Measurements from ENCODE around the gene ANKDD1A. TPM values are rescaled to one million over a fixed set of nuclear protein-coding genes. Genes with fewer than 3 reads are reported as not detected.

The ANKDD1A gene
- total and polyA plus RNA-seq, 5 donors, result 2.1 to 6.0 (median 3.7) TPM

DNA sequence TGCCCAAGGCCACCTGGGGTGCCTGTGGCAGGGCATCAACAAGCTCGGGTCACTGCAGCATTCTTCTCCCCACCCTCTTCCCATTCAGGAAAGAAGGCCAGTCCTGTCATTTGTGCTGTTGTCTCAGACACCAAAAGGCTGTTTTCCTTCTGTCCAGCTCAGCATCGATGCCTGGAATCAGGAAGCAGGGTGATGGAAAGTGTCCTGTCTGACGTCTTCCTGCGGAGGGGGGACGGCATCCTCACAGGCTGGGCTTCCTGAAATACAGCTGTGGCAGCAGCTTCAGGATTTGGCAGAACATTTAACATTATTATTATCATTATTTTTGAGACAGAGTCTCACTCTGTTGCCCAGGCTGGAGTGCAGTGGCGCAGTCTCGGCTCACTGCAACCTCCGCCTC lies 33.0 kb upstream of the ANKDD1A start:
- H3K9me3 ChIP-seq (ENCODE audit: control insufficient read depth, low read length), result no peaks in the 10 kb centered on the region
- no peak overlapping the region for H3K4me3 ChIP-seq (ENCODE audit: low read length)
- peaks cover 4% of the 10 kb centered on the region for H3K4me1 ChIP-seq (ENCODE audit: control insufficient read depth, insufficient read depth, low read length)
- WGBS, result 55% methylated on average over 8 of the region's 8 CpGs
- DNase-seq (no peak), ATAC-seq (peak; percentile 22 to 47)
- H3K27ac ChIP-seq (ENCODE audit: low read length), result peak overlapping the region; percentile 47
- intact Hi-C loops (cut with DNase I), result no loop called here
- H3K27me3 ChIP-seq (ENCODE audit: control insufficient read depth, insufficient read depth), result no peaks in the 10 kb centered on the region

DNA sequence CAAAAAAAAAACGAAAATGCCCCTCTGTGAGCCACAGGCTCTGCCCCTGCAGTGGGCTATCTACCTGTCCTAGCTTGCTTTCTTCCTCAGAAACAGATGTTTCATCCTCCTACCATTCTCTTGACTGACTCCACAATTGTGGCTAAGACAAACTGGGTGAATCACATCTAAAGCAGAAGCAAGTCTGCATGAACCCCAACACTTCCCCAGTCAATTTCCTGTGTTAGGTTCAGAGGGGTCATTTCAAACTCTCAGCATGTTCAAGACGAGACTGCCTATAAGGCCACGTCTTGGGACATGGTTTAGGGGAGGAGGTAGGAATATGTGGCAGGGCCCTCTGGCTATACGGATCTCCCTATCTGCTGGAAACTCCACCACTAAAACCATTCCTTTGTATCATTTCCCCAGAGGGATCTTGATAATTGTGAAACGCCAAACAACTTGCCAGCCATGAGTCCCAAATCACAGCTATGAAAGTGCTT lies 28.6 kb upstream of the ANKDD1A start:
- Histone ChIP-seq H3K27ac (ENCODE audit: low read length) (peak overlapping the region; percentile 78), H3K9me3 (ENCODE audit: control insufficient read depth, low read length) (no peaks in the 10 kb centered on the region), H3K27me3 (ENCODE audit: control insufficient read depth, insufficient read depth) (no peaks in the 10 kb centered on the region), H3K4me3 (ENCODE audit: low read length) (no peak overlapping the region), H3K4me1 (ENCODE audit: control insufficient read depth, insufficient read depth, low read length) (peaks cover 8% of the 10 kb centered on the region)
- peak; percentile 53 to 62 for ATAC-seq
- WGBS, result 58% methylated on average over 5 of the region's 5 CpGs
- intact Hi-C loops (cut with DNase I), result no loop called here
- DNase-seq, result no peak

DNA sequence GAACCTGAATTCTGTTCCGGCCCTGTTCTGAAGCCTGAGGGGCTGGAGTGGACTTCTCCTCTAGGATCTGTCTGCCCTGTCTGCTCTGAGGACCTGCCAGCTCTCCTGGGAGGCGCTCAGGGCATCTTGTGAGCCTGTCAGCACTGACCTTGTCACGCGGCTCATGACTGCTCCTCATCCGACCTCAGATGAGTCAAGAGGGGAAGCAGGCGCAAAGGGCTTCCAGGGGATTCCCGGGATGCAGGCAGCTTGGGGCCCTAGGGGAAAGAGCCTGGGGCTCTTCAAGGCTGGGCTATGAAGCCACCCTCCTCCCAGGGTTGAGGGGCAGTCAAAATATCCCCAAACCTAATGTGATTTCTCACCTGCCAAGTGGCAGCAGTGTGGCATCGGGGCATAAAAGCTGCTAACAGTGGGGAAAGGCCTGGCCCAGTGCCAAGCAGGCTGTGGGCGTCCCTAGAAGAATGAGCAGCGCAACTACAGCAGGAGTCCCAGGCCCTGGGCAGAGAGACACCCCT lies 27.6 kb upstream of the ANKDD1A start:
- Histone ChIP-seq H3K27me3 (ENCODE audit: control insufficient read depth, insufficient read depth) (no peaks in the 10 kb centered on the region), H3K4me3 (ENCODE audit: low read length) (no peak overlapping the region), H3K4me1 (ENCODE audit: control insufficient read depth, insufficient read depth, low read length) (peaks cover 8% of the 10 kb centered on the region), H3K9me3 (ENCODE audit: control insufficient read depth, low read length) (no peaks in the 10 kb centered on the region), H3K27ac (ENCODE audit: low read length) (peak overlapping the region; percentile 78)
- WGBS, result 17% methylated on average over 10 of the region's 10 CpGs
- ATAC-seq, result peak; percentile 76 to 86
- peak; percentile 81 to 86 (median 86) for DNase-seq
- intact Hi-C loops (cut with DNase I), result no loop called here

DNA sequence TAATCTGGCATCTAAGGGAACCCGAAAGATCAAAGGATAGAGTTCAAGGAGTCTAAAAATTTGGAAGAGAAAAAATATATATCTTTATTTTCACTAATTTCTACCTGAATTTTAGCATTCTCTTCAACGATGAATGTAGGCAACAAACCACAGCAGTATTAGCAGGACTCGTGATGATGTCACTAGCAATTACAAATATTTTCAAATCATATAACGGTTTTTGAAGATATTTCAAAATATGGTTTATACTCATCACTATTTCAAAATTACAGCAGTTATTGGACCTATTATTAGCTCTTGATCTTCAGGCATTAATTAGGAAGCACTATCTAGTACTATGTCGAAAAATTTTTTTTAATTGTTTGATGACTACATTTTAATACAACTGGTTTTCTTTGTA lies 27.0 kb upstream of the ANKDD1A start:
- H3K27ac ChIP-seq (ENCODE audit: low read length), result no peak overlapping the region

DNA sequence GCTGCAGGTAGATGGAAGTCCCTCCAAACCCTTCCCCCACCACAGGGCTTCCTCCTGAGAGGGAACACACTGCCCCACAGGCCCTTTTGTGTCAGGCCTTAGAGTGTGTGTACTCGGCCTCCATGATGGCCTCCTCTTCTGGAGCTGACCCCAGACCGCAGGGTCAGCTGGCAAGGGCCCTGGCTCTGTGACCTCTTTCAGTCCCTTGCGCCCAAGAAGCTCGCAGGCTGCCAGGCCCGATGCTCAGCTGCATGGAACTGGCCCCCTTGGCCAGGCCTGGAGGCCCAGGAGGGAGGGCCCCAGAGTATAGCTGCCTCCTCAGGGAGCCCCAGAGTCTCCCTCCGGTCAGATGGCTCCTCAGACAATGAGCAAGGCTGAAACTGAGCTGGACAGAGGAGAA lies 23.4 kb upstream of the ANKDD1A start:
- H3K4me1 ChIP-seq (ENCODE audit: control insufficient read depth, insufficient read depth, low read length), result peaks cover 8% of the 10 kb centered on the region
- DNase-seq (no peak), ATAC-seq (no peak)
- intact Hi-C loops (cut with DNase I), result no loop called here
- H3K4me3 ChIP-seq (ENCODE audit: low read length), result no peak overlapping the region
- 87% methylated on average over 6 of the region's 6 CpGs for WGBS
- H3K27me3 ChIP-seq (ENCODE audit: control insufficient read depth, insufficient read depth), result no peaks in the 10 kb centered on the region
- H3K27ac ChIP-seq (ENCODE audit: low read length), result no peak overlapping the region
- no peaks in the 10 kb centered on the region for H3K9me3 ChIP-seq (ENCODE audit: control insufficient read depth, low read length)

More for the DNA sequence above, 27.0 kb upstream of the ANKDD1A start:
- Histone ChIP-seq H3K4me1 (ENCODE audit: control insufficient read depth, insufficient read depth, low read length) (peaks cover 8% of the 10 kb centered on the region), H3K9me3 (ENCODE audit: control insufficient read depth, low read length) (no peaks in the 10 kb centered on the region), H3K4me3 (ENCODE audit: low read length) (no peak overlapping the region), H3K27me3 (ENCODE audit: control insufficient read depth, insufficient read depth) (no peaks in the 10 kb centered on the region)
- ATAC-seq, result no peak
- intact Hi-C loops (cut with DNase I), result no loop called here
- 88% methylated on average over 5 of the region's 5 CpGs for WGBS
- DNase-seq, result no peak

DNA sequence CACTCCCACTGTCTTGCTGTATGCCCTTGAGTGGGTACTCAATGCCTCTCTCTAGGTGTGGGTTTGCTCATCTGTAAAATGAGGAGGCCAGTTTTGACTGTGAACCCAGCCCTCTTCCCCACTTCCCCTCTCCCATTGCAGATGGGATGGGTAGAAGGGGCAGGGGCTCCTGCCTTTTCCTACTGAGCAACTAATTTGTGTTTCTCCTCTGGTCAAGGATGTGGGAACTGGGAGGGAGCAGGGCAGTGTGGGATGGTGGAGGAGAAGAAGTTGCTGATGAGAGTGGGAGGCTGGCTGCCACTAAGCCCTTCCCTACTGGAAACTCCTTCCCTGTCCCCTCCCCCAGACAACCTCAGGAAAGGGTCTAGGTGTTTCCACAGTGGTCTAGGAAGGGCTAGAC lies 20.1 kb upstream of the ANKDD1A start:
- Histone ChIP-seq H3K27me3 (ENCODE audit: control insufficient read depth, insufficient read depth) (no peaks in the 10 kb centered on the region), H3K4me1 (ENCODE audit: control insufficient read depth, insufficient read depth, low read length) (peaks cover 5% of the 10 kb centered on the region), H3K27ac (ENCODE audit: low read length) (no peak overlapping the region), H3K4me3 (ENCODE audit: low read length) (no peak overlapping the region), H3K9me3 (ENCODE audit: control insufficient read depth, low read length) (no peaks in the 10 kb centered on the region)
- ATAC-seq (no peak), DNase-seq (no peak)
- intact Hi-C loops (cut with DNase I), result loop anchor here in 2 of 4 donors (10.0 kb wide), 1 partner anchor 47 kb away; the partner anchor contains the start of gene PLEKHO2 (in 2 of the 2)

DNA sequence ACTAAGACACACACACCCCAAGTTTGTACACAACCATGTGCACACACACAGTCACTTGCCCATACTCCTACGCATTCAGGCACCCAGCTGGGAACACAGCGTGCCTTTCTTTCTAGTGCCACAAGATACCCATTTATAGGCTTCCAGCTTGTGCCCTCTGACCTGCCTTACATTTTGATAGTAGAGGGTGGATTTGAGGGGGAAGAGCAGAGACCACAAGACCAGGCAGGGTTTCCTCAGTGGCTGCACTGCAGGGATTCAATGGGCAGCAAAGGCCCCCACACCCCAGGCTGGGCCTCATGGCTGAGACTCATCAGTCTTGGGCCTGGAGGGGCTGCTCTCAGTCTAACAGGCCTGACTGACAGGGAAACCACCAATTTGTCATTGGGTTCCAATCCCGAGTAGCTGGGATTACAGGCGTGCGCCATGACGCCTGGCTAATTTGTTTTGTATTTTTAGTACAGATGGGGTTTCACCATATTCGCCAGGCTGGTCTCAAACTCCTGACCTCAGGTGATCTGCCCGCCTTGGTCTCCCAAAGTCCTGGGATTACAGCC lies 18.8 kb upstream of the ANKDD1A start:
- Histone ChIP-seq H3K27me3 (ENCODE audit: control insufficient read depth, insufficient read depth) (no peaks in the 10 kb centered on the region), H3K27ac (ENCODE audit: low read length) (peak overlapping the region; percentile 89), H3K9me3 (ENCODE audit: control insufficient read depth, low read length) (no peaks in the 10 kb centered on the region), H3K4me3 (ENCODE audit: low read length) (no peak overlapping the region), H3K4me1 (ENCODE audit: control insufficient read depth, insufficient read depth, low read length) (peaks cover 17% of the 10 kb centered on the region)
- DNase-seq, result no peak
- 91% methylated on average over 8 of the region's 8 CpGs for WGBS
- ATAC-seq, result no peak
- intact Hi-C loops (cut with DNase I), result loop anchor here in 2 of 4 donors (10.0 kb wide), 1 partner anchor 48 kb away; the partner anchor contains the start of gene PLEKHO2 (in 2 of the 2)

DNA sequence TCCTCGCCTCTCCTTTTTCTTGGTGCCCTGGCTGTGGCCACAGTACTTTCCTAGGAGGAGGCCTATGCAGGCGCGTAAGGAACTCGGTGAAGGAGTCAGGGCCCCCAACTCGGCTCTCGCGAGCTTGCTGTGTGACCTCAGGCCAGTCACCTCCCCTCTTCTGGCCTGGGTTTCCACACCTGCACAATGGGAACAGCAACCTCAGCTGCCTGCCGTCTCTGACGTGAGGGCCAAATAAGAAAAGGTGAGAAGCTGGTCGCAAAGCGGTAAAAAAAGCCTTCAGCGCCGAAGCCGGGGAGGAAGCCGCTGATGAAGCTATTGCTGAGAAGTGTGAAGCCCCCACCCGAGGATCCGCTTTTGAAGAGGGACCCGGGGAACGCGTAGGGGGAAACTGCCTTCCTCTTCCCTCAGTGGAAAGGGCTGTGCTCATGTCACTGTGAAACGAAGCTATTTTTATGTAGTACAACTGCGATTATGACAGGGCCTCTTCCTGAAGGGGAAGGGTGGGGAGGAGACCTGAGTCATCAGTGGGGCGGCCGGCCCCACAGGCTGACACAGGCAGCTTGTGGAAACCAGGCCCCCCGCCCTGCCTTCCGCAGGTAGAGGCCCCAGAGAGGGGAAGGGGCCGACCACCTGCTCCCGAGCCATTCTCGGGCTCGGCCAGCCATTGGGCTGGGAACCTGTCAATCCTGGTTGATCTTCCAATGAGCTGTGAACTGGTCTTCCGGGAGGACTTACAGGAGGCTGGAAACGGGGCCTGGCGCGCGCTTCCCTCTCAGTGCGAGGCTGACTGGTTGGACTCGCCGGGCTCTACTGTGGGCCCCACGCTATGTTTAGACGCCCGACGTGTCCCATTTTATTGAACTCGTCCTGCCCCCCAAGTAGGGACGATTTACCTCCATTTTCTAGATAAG lies 18.0 kb upstream of the ANKDD1A start:
- Histone ChIP-seq H3K4me3 (ENCODE audit: low read length) (peak overlapping the region; percentile 17), H3K27me3 (ENCODE audit: control insufficient read depth, insufficient read depth) (no peaks in the 10 kb centered on the region), H3K9me3 (ENCODE audit: control insufficient read depth, low read length) (no peaks in the 10 kb centered on the region), H3K4me1 (ENCODE audit: control insufficient read depth, insufficient read depth, low read length) (peaks cover 19% of the 10 kb centered on the region), H3K27ac (ENCODE audit: low read length) (peak overlapping the region; percentile 89)
- intact Hi-C loops (cut with DNase I), result loop anchor here in 2 of 4 donors (10.0 kb wide), 1 partner anchor 49 kb away; the partner anchor contains the start of gene PLEKHO2 (in 2 of the 2)
- DNase-seq (peak; percentile 95 to 98 (median 97)), ATAC-seq (peak; percentile 84 to 86)
- WGBS, result 23% methylated on average over 44 of the region's 44 CpGs

DNA sequence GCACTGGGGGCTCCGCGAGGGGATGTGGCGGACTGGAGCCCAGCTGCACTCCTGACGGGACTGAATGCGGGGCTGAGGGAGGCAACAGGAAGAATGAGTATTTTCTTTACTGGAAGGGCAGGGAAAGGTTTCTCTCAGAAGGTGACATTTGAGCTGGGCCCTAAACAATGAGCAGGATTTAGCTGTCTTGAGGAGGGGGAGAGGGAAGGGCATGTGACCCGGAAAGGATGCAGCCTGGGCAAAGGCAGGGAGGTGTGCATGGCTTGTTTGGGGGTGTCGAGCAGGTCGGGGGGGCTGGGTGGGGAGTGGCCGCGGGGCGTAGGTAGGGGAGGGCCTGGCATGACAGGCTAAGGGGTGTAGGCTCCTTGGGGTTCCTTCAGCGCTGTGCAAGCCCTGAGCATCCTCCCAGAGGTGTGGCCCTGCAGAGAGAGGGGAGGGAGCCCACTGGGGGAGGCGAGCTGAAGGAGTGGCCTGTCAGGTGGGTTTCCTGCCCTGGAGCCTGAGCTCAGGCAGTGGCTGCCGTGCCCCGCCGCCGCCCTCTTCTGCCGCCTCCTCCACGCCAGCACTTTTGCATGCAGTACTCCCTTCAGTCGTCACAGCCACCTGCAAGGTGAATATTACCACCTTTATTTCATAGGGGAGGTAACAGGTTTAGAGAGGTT lies 17.2 kb upstream of the ANKDD1A start:
- peak overlapping the region; percentile 89 for H3K27ac ChIP-seq (ENCODE audit: low read length)
- peak in 2 of 3 donors; percentile 73 to 80 for DNase-seq
- intact Hi-C loops (cut with DNase I), result loop anchor here (5.0 to 10.0 kb wide), 2 partner anchors 50 to 52 kb away; partner anchors contain the start of gene PLEKHO2 (in 4 of the 4)
- H3K4me3 ChIP-seq (ENCODE audit: low read length), result peak overlapping the region; percentile 17
- WGBS, result 38% methylated on average over 20 of the region's 20 CpGs
- ATAC-seq, result peak; percentile 9 to 12
- H3K4me1 ChIP-seq (ENCODE audit: control insufficient read depth, insufficient read depth, low read length), result peaks cover 19% of the 10 kb centered on the region
- no peaks in the 10 kb centered on the region for H3K9me3 ChIP-seq (ENCODE audit: control insufficient read depth, low read length)
- H3K27me3 ChIP-seq (ENCODE audit: control insufficient read depth, insufficient read depth), result no peaks in the 10 kb centered on the region

DNA sequence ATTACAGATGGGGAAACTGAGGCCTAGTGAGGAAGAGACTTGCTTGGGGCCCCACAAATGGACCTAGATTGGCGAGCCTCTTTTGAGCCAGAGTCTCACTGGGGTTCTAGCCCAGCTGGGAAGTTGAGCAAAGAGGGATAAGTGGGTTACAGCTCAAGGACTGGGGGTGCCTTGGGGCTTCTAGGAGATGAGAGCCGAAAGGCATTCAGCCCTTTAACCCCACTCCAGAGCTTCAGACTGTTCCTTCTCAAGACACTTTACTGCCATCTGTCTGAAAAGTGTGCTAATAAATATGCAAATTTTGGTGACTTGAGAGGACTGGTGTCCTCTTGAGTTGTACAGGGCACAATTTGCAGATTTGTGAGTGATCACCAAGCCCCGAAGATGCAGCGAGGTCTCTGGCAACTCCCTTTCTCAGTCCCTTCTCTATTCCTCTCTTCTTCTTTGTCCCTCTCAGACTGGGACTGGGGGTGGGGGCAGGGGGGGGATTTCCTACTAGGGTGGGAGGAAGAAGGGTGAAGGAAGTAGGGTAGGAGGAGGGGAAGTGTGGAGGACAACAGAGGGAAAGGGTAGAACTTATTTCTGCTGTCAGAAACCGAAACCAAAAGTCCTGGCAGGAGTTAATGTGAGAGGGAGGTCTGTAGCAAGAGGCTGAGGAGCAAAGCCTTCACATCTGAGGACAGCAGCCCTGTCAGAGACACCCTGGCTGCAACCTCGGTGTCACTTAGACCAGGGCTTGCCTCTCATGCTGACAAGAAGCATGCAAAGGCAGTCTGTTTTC lies 16.2 kb upstream of the ANKDD1A start:
- Histone ChIP-seq H3K9me3 (ENCODE audit: control insufficient read depth, low read length) (no peaks in the 10 kb centered on the region), H3K27me3 (ENCODE audit: control insufficient read depth, insufficient read depth) (no peaks in the 10 kb centered on the region), H3K27ac (ENCODE audit: low read length) (peak overlapping the region; percentile 89), H3K4me1 (ENCODE audit: control insufficient read depth, insufficient read depth, low read length) (peaks cover 19% of the 10 kb centered on the region), H3K4me3 (ENCODE audit: low read length) (no peak overlapping the region)
- intact Hi-C loops (cut with DNase I), result loop anchor here (5.0 to 10.0 kb wide), 2 partner anchors 51 to 53 kb away; partner anchors contain the start of gene PLEKHO2 (in 4 of the 4)
- peak; percentile 1 to 15 for ATAC-seq
- 29% methylated on average over 6 of the region's 6 CpGs for WGBS
- DNase-seq, result peak in 2 of 3 donors; percentile 65

Measured in right cardiac atrium (tissue), 5 donors.